ENCODE data around the gene CST3.
A peak's percentile ranks its signal among the peaks of the same experiment; 100 is the strongest.
"Not testable (repeated sequence)": the region's sequence is repeated elsewhere in the genome, so short reads cannot be mapped to it uniquely, and the experiment has no call there.

The CST3 gene, protein sequence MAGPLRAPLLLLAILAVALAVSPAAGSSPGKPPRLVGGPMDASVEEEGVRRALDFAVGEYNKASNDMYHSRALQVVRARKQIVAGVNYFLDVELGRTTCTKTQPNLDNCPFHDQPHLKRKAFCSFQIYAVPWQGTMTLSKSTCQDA

DNA sequence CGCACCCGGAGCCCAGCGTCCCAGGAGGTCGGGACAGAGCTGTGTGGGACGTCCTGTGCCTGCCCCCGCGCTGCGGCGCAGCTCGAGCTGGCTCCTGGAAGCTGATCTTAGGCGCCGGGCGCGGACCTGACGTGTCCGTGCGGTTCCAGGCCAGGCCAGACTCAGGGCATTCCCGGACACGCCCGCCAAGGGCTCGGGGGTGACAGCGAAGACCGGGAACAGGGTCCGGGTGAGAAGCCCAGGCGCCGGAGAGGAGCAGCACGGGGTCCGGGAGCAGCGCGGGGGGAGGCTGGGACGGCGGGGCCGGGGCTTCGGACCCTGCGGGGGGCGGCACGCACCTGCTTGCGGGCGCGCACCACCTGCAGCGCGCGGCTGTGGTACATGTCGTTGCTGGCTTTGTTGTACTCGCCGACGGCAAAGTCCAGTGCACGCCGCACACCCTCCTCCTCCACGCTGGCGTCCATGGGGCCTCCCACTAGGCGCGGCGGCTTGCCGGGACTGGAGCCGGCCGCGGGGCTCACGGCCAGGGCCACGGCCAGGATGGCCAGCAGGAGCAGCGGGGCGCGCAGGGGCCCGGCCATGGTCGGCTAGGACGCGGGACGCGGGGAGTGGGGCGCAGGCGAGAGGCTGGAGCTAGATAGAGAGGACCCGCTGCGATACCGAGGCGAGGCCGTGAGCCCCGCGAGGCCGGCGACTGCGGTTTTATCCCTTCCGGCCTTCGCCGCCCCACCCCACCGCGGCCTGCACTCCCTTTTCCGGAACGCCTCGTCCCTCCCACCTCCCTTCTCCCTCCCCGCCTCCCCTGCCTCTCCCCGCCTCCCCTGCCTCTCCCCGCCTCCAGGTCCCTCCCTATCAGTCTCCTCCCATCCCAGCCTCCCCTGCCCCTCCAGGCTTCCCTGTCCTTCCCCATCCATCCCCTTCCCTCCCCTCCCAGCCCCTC, at the start of gene CST3:
TSS of gene CST3 (minus strand) at position 674 of the 940 bp plus-strand sequence. CDS start at position 581, 93 bp downstream.
- DNase-seq, result peak; percentile 68 to 85

DNA sequence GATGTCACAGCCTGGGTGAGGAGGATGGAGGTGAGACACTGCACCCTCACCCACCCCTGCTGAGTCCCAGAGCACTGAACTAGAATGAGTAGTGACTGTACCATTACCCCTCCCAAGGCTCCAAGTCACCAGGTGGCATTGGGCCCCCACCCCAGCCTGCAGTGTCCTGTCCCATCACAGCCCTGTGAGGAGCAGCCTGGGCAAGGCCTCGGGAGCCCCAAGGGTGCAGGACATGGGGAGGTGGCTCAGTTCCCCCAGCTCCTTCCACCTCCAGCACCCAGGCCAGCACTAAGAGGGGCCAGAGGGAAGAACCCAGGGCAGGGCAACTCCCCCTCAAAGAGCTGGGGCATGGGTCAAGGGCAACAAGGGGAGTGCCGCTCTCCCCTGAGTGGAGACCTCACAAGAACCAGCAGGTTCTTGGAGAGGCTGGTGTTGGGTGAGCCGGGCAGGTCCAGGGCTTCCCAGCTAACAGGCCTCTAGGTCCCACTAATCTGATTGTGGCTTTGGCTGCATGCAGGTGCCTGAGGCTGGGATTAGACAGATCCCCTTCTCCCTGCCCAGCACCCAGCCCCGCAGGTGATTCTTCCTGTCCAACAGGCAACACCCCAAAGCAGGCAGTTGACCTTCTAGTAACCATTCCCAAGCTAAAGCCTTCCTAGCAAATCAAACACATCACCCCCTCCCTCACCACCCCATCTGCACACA, 48.4 kb upstream of the CST3 start:
- no peak for DNase-seq

DNA sequence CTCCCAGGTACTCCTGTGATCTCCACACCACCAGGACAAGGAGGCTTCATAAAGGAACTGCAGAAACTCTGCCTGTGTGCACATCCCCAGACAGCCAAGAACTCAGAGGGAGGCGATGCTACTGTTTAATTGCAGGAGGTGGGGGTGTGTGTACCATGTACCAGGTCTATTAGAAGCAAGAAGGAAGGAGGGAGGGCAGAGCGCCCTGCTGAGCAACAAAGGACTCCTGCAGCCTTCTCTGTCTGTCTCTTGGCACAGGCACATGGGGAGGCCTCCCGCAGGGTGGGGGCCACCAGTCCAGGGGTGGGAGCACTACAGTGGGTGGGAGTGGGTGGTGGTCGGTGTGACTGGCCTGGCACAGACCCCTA, 47.8 kb upstream of the CST3 start:
- DNase-seq, result not testable (repeated sequence)

DNA sequence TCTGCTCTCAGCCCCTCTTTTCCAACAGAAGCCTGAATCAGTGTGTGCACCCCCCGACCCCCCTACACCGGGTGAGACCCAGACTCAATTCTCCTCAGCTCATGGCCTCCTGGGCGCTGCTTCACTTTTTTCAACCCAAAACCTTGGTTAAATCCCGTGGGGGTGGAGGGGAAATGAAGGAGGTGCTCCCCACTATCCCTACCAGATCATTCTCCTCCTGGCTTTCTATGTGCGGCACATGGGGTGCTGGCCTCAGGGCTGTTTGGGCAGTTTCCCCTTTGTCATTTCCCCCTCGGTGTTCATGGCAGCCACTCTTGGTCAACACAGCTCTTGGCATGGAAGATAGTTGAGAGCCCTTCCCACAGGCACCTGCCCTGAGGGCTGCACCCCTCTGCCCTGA, 46.5 kb upstream of the CST3 start:
- DNase-seq, result no peak

DNA sequence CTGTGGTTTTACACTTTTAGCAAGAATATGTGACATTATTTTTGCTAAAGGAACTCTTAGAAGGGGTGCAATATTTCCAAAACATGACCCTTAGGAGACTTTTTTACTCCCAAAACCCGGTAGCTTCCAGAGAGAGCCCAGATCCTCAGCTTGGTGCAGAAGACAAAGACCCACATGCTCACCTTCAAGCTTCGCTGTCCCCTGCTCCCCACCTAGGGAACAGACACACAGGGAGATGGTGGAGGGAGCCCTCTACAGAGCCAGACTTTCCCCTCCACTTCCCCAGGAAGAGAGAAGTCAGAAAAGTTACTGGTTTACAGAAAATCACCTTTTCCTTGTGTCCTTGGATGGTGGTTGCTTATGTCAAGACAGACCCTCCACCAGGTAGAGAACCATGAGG, 46.1 kb upstream of the CST3 start:
- no peak for DNase-seq

DNA sequence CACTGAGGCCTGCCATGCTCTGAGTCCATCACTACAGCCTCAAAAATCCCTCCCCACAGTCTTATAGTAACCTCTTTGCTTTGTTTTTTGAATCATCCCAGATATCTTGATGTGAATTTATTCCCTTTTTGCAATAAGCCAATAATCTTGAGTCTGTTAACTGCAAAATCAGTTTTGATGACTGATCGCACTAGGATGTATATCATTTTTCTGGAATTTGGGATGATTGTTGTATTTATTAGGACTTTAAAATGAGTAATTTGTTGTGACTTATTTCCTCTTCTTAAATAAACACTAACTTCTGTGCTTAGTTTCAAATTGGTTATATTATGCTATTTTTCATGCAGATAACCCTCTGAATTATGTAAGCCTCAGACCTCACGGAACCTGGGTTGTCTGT, 45.5 kb upstream of the CST3 start:
- DNase-seq, result no peak

DNA sequence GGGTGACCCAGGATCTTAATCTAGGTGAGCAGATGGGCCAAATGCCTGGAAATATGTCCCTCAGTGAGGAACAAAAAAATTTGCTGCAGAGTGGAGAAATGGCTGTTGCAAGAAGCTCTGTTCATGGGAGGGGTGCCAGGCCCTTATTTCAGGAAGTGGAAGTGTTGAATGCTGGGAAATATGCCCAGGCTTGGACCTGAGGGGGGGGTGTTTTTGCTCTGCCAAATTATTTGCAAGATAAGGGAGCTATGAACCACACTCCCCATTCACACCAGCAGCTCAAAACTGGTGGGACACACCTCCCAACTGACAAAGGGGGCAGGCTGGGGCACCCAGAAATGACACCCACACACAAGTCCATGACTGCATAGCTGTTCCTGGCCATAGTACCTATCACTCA, 42.4 kb upstream of the CST3 start:
- no peak for DNase-seq

DNA sequence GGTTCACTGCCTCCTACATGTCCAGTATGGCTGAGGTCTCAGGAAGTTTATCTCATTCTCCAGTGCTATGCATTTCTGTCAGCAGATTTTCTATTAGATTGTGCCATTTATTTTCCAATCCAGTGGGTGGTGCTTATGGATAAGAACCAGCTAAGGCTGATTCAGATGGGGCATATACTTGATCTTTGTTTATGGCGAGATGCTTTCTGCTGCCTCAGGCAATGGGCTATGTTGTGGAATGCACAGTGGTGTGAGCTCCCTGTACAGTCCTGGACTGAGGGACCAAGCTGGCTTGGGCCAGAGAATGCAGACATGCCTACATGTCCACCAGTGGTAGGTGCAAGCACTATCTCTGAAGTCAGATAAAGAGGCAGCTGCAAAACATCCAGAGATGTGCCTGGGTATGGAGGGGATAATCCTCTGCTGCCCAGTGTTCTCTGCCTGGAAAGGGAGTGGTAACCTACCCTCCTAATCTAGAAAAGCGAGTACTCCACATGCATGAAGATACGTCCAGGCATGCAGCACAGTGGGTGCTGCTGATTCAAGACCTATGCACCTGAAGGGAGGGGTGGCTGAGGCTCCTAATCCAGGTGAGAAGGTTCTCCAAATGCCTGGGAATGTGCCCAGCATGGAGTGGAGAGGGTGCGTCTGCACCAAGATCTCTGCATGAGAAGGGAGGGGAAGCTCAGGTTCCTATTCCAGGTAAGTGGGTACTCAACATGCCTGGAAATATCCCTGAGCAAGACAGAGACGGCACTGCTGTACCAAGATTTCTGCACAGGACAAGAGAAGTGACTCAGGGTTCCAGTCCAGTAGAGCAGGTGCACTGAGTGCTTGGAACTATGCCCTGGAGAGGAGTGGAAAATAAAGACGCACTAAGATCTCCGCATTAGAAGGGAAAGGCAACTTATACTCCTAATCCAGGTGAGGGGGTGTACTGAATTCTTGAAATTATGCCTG, 41.7 kb upstream of the CST3 start:
- no peak for DNase-seq

DNA sequence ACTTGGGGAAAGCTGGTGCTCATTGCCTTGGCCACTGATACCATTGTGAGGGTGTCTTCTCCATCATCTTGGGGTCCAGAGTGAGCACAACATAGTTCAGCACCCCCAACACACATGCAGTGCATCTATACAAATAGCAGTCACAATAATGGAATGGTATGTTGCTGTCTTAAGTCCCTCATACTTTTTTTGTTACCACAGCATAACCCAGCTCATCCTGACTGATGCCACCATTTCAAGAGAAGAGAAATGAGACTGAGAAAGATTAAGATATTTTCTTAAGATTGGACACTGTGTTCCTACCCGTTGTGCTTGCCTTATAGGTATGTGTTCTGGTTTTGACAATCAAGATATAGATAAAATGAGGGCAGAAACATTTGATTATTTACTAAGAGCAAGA, 35.5 kb upstream of the CST3 start:
- DNase-seq, result no peak

DNA sequence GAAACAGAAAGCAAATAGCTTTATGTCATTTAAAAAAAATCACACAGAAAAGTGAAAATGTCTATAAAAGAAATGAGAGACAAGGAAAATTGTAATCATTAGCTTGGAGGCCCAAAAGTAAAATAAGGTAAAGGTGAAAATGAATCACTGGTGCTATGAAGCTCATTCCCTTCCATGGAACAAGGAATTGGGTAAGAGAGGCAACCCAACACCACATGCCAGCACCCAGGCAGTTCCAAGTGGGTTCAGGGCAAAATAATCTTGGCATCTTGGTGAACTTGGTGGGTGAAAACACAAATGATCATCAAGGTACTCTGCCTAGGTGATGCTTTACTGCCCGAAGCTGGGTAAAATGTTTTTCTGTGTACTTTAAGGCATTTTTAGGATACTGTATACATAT, 34.4 kb upstream of the CST3 start:
- DNase-seq, result no peak

DNA sequence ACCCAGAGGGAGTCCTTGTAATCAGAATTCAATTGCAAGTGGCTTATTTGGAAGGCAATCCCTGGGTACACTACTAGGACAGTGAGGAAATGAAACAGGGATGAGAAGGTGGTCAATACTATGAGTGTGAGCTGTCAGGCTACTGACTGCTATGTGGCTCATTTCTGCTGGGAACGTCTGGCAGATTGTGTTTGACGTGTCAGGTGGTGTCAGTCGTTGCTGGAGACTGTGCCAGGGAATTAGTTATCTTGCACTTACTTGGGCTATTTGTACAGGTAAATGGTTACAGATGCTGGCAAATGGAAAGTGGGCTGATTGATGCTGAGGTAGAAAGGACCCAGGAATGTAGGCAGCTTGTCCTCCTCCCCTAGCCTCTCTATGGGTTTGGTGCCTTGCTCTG, 33.7 kb upstream of the CST3 start:
- DNase-seq, result no peak

DNA sequence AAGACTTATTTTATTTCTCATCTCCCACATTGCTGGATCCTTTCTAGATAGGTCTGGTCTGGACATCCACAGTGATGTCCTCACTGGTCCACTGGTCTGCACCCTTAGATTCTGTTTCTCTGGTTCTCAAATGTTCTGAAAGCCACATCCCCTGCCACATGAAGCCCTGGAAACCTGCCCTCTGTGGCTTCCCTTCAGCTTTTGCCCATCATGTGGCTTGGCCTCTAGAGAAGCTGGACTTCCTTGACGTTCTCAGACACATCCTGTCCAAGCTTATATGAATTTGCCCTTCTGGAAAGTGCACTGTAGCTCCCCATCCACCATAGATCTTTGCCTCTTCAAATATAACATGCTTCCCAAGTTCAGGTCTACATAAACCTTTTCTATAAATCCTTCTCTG, 32.6 kb upstream of the CST3 start:
- DNase-seq, result no peak

DNA sequence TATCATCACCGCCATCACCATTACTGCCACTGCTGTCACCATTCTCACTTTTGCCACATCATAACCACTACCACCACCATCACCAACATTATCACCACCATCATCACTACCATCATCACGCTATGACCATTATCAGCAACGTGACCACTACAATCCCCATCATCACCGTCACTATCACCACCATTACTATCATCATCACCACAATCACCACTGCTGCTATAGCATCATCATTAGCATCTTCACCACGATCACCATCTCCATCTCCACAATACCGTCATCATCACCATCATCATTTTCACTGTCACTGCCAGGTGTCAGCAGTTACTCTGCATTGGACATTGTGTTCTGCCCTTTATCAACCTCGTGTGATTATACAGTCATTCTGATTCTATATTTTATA, 32.1 kb upstream of the CST3 start:
- DNase-seq, result no peak

DNA sequence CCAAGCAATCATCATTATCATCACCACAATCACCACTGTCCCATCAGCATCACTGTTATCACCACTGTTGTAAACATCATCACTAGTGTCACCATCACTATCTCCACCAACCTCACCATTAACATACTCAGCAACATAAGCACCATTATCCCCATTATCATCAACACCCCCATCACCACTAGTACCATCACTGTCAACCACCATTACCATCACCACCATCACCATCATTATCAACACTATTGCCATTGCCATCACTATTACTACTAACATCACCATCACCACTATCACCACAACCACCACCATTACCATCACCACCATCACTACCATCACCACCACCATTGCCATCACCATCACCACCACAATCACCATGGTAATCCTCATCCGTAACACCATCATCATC, 31.6 kb upstream of the CST3 start:
- no peak for DNase-seq

DNA sequence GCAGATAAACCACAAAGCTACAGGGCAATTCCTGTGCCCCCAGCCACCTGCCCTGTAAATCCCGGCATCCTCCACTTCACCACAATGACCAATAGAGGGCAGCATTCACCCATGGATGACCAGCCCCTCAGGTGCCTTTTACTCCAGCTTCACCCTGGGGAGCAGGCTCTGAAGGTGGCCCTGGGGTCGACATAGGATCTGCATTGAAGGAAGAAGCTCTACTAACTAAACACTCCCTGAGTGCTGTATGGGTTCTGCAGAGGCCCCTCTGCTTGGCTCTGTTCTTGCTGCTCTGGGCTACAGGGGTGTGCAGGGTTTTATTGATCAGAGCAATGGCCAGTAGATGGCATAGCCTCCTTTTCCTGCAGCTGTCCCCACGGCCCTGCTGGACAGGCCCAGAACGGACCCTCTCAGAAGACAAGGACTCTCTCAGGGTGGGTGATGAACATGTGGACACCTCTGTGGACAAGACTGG, 30.8 kb upstream of the CST3 start:
- DNase-seq, result peak; percentile 36 to 54

DNA sequence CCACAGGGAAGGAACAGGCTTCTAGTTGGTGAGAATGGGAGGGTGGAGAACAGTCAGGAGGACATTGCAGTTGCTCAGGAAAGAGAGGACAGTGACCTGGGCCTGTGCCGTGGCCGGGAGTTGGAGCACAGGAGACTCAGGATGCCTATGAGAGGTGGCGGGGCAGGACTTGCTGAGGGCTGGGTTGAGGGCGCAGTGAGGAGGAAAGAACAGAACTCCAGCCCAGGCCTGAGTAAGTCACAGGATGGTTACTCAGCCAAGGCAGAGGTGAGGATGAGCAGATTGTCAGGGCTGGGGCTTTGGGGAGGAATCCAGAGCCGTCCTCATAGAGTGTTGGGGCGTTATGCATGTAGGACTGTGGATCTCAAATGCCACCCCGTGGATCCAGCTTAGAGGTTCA, 29.9 kb upstream of the CST3 start:
- DNase-seq, result no peak

DNA sequence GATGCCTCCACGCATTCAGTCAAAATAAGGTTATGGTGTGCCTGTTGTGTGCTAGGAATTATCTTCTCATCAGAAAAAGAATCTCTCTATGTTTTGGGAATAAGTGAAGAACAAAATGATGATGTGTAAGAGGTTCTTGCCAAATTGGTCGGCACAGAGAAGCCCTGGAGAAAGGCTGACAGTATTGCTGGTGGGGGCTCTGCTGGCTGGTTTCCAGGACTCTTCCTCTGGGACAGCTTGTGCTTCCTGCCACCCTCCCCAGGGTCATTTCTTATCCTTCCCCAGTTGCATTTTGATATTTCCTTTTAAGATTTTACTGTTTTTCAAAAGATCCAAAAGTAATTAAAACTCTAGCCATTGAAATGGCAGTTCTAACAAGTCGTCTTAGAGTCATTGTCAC, 28.9 kb upstream of the CST3 start:
- DNase-seq, result no peak

DNA sequence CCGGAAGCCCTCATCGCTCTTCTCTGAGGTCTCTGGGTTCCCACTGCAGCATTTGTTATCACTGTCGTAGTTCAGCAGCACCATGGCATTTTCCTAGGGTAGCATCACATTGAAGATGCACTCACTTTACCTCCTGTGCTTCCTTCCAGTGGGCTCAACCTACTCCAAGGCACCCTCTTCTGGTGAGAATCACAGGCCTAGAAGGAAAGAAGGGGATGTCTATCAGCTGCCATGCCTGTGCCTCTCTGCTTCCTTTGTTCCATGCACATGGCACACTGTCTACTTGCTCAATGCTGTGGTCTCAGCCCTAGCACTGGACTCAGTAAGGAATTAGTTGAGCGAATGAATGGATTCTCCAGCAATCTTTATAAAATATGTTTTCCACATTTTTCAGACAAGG, 28.4 kb upstream of the CST3 start:
- no peak for DNase-seq

DNA sequence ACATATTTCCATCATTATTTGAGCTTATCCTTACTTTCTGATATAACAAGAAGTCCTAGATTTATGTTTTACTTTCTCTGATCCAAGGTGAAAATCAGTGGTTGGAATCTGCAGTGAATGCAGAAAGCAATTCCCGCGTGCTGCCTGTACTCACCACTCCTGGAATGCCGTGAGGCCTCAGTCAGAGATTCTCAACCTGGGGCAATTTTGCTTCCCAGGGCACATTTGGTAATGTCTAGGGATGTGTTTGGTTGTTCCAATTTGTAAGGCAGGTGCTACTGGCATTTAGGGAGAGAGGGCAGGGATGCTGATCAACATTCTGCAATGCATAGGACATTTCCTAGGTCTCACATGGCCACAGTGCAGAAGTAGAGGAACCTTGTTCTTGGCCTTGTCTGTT, 27.2 kb upstream of the CST3 start:
- no peak for DNase-seq

DNA sequence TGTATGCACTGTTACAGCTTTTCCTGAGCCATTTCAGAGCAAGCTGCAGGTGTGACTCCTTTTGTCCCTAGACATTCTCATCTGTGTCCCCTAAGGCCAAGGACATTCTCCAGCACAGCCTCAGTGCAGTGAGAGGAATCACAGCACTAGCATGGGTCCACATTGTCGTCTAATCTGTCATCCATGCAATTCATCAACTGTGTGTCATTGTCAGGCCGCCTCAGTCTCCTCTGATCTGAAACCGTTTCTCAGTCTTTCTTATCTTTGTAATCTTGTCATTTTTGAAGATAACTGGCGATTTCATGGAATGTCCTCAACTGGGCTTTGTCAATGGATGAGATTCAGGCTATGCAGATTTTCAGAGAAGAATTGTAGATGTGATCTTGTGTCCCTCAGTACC, 26.3 kb upstream of the CST3 start:
- DNase-seq, result not testable (repeated sequence)

DNA sequence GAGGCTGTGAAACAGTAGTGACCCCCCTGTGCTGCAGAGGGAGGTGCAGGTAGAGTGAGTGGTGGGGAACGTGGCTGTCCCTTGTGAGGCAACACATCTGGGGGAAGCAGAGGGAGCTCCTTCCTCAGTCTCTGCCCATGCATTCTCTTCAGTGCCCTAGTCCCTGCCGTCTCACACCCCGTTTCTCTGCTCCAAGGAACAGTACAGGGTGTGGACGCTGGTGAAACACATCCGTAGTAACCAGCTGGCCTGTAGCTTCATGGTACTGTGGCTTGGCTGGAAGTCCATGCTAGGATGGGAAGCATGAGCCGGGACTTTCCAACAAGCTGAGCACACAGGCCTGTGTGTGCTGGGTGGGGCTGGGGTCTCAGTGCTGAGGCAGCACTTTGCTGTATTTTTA, 25.4 kb upstream of the CST3 start:
- no peak for DNase-seq

DNA sequence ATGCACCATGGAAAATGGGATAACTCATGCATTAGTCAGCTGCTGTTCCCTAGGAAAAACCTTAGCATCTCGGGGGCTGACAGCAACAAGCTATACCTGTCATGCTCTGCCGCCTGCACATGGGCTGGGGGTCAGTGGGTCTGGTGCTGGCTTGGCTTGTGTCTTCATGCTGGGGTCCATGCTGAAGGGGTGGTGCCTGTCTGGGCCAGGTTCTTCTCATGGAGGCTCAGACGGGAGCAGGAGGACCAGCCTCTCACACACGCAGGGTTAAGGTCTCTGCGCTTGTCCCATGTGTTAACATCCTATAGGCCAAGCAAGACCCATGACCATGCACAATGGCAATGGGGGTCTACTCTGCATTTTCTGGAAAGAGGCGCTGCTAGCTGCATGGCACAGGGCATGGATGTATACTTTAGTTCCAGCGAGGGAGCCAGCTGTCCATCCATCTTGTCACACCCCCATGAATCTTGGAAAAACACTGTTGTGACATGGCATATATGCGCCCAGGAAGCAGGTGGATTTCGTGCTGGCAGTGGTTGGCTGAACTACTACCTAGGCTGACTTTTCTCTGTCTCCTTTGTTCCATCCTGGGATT, 24.6 kb upstream of the CST3 start:
- no peak for DNase-seq

All from NCI-H446 (cell line).